HG02885 (cell line): ENCODE data around the gene NPIPA1.
A peak's percentile ranks its signal among the peaks of the same experiment; 100 is the strongest.
"Not testable (repeated sequence)": the region's sequence is repeated elsewhere in the genome, so short reads cannot be mapped to it uniquely, and the experiment has no call there.

Experiments used
- ATAC-seq: cut with Tn5 transposase; IDR thresholded peaks from one replicate; pipeline ENCODE4 v1.9.1; 2021; ENCODE audit warnings: mild to moderate bottlenecking; ENCODE audit not compliant: unreplicated experiment, poor library complexity

The NPIPA1 gene

GRCh38 chr16:14929176-14929575 lies 8.1 kb upstream of the NPIPA1 start:
- ATAC-seq, result not testable (repeated sequence)

DNA sequence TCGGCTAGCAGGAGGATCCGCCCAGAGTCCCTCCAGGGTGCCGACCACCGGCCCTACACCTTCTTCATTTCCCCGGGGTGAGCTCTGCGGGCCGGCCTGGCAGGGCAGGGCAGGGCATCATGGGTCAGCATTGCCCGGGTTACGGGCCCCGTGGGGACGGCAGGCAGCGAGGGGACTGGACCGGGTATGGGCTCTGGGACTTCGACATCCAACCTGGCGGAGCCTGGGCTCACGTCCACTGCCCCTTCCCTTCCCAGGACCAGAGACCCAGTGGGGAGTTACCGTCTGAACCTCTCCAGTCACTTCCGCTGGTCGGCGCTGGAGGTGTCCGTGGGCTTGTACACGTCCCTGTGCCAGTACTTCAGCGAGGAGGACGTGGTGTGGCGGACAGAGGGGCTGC lies 7.0 kb upstream of the NPIPA1 start:
- not testable (repeated sequence) for ATAC-seq

DNA sequence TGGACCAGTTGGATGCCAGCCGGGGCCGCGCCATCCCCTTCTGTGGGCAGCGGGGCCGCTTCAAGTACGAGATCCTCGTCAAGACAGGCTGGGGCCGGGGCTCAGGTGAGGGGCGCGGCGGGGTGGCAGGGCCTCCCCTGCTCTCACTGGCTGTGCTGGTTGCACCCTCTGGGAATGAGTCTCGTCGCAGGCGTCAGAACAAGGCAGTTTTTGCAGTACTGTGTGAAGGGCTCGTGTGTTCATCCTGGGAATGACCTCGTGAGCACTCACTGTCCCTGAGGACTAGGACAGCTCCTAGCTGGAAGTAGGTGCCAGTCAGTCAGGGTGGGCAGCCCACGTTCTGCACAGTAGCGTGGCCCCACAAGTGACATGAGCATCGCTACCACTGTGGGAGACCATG lies 6.3 kb upstream of the NPIPA1 start:
- not testable (repeated sequence) for ATAC-seq

GRCh38 chr16:14932581-14933375 lies 4.5 kb upstream of the NPIPA1 start:
- not testable (repeated sequence) for ATAC-seq

GRCh38 chr16:14937994-14938393 lies 751 bp downstream of the NPIPA1 start:
- not testable (repeated sequence) for ATAC-seq

DNA sequence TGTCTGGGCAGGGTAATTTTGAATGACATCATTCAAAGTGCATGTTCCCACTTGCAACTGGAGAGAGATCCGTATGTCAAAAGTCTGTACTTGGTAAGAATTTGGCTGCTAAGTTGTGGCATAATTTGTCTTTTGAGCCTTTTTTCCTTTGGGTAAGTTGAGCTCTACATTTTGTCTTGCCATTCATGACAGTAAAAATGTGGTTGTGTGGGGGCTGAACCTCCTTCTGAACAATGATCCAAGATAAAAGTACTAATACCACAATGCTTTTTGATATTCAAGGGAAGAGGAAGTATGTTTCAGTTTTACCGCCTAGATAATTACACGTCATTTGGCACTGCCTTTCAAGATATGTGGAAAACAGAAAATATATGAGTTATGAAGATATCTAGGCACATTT lies 5.4 kb downstream of the NPIPA1 start:
- ATAC-seq, result not testable (repeated sequence)

GRCh38 chr16:14955546-14956231 lies 18.4 kb downstream of the NPIPA1 start:
- no peak for ATAC-seq

GRCh38 chr16:14957576-14958322 lies 20.5 kb downstream of the NPIPA1 start:
- no peak for ATAC-seq

DNA sequence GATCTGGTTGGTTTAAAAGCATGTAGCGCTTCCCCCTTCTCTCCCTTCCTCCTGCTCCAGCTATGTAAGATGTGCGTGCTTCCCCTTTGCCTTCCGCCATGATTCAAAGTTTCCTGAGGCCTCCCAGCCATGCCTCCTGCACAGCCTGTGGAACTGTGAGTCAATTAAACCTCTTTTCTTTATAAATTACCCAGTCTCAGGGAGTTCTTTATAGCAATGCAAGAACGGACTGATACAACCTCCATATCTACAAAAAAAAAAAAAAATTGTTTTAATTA lies 21.0 kb downstream of the NPIPA1 start:
- no peak for ATAC-seq

DNA sequence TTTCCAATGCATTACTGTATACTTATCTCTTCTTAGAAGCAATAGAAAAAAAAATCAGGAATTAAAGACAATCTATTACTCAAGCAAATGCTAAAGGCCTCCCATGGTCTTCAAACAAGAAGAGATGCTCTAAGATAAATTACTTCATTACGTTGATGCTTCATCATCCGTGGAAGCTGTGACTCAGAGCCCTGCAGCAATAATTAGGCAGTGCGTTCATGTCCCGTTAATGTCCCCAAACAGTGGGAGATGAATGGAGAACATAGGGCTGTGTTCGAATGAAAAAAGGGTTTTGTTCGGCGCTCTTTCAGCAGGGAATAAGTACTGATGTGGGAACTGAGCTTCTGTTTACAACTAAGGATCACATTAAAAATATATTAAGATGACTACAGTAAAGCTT lies 21.7 kb downstream of the NPIPA1 start:
- no peak for ATAC-seq

DNA sequence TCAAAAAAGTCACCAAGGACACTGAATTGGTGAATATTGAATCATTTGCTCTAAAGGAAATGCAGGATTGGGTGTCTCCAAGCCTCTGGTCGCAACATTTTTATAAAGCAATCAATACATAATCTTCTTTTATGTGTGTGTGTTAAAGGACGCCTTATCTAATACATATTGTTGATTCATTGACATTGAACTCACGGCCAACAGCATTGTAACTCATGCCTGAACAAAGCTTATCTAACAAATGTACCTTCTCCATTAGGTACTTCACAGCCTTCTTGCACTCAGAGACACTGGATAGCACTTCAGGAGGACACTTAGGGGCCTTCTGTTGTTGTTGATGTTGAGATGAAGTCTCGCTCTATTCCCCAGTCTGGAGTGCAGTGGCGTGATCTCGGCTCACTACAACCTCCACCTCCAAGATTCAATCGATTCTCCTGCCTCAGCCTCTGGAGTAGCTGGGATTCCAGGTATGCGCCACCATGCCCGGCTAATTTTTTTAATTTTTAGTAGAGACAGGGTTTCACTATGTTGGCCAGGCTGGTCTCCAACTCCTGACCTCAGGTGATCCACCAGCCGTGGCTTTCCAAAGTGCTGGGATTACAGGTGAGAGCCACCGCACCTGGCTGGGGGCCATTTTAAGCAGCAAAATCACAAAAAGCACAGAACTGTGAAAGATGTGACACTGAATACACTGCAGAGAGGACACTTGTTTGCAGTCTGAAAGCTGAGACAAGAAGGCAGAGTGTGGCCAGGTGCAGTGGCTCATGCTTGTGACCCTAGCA lies 24.4 kb downstream of the NPIPA1 start:
- ATAC-seq, result no peak

GRCh38 chr16:14963281-14964173 lies 26.3 kb downstream of the NPIPA1 start:
- ATAC-seq, result no peak

- no peak for ATAC-seq
Measured at GRCh38 chr16:14965328-14965727, 28.1 kb downstream of the NPIPA1 start.

DNA sequence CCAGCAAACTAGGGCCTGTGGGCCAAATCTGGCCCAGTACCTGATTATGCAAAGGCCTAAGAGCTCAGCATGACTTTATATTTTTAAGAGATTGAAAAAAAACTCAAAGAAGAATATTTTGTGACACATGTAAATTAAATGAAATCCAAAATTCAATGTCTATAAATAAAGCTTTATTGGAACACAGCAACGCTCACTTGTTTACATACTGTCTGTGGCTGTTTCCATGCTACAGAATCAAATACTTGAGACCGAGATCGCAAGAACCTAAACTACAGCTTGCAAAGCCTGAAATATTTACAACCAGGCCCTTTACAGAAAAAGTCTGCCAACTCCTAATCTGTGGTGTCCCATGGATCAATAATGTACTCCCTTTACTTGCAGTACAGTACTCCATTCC lies 32.6 kb downstream of the NPIPA1 start:
- ATAC-seq, result not testable (repeated sequence)

GRCh38 chr16:14971621-14972228 lies 34.5 kb downstream of the NPIPA1 start:
- ATAC-seq, result not testable (repeated sequence)

- ATAC-seq, result not testable (repeated sequence)
Measured at GRCh38 chr16:14973785-14974322, 36.6 kb downstream of the NPIPA1 start.

DNA sequence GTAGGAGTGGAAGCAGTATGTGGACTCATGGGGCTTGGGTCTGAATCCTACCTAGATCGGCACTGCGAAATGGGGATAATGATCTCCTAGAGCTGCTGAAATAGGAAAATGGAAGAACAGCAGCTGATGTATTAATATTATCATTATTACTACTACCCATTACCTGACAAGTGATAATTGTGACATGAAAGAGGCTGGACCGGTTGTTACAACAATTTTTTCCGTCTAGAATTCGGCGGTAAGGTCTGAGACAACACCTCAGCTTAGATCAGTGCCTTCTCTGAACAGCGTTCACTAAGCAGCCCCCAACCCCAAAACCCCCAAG lies 37.0 kb downstream of the NPIPA1 start:
- not testable (repeated sequence) for ATAC-seq

DNA sequence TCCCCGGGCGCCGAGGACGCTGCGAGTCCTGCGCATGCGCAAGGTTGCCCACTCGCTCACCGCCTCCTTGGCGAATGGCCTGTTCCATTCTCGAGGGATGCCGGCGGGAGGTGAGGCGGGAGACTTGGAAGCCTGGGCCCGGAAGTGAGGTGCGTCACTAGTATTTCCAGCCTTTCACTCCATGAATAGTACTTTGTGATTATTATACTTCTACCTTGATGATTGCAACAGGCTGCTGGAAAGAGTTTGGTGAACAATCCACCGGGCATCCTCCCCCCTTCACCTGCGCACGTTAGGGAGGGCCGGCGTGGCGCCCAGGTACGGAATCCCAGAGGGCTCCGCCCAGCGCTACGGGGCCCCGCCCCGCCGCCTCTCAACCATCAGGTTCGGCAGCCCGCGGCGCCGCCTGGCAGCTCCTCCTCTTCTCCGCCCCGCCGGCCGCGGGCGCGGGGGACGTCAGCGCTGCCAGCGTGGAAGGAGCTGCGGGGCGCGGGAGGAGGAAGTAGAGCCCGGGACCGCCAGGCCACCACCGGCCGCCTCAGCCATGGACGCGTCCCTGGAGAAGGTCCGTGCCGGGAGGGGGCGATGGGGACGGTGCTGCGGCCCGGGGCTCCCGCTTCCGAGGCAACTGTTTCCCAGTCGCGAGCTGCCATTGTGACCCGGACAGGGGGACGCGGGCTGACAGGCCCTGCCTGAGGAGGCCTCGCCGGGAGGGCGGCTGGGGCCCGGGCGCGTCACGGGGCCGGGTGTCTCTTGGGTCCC lies 37.6 kb downstream of the NPIPA1 start, which contains the start of gene PDXDC1:
Gene PDXDC1, plus strand, starts transcription at position 371 of the 762 bp plus-strand sequence. Its CDS starts 174 bp downstream, at position 545.
- ATAC-seq, result peak; percentile 93
